Stimulated activated CD4-positive, alpha-beta T cell treated with anti-CD3 and anti-CD28 coated beads, Interleukin-15, amount 100 ng/mL, for 24 hours (primary cell): ENCODE results near the gene THUMPD3.

Source experiments
- DNase-seq: peaks from one replicate; pipeline ENCODE4 v3.0.0-alpha.2; 2020

The THUMPD3 gene

DNA sequence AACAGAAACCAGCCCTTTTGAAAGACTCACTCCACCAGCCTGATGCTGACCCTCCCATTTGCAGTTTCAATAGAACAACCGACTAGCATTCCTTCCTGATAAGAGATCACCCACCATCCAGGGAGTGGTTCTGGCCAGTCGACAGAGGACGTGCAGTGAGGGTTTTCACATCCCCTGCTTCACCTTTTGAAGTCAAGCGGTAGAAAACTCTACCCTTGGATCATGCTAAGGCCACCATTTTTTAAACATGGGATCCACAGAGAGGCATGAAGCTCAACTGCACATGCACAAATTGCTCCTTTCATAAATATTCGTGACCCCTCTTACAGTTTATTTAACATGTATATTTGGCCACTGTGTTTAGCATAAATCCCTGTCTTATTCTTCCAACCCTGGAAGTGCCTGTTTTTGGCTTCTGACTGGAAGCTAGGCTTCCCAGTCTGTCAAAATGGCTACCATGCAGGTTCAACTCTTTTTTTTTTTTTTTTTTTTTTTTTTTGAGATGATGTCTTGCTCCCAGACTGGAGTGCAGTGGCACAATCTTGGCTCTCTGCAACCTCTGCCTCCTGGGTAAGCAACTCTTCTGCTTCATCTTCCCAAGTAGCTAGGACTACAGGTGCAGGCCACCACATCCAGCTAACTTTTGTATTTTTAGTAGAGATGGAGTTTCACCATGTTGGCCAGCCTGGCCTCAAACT, 1.0 kb upstream of the THUMPD3 start:
- no peak for DNase-seq

DNA sequence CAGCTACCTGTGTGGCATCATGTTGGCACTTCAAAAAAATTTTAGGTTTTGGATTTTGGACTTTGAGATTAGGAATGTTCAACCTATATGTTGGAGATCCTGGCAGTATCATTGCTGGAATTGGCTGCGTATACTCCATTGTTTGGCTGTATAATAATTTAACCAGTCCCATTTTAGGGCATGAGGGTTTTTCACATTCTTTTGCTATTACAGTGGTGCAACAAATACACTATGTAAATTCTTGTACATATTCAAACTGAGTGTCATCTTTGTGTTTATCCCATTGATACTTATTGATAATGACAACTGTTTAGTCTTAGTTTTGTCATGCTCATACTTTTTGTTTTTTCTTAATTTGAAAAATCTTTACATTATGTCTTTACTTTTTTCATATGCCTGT, 6.7 kb downstream of the THUMPD3 start:
- DNase-seq = no peak

DNA sequence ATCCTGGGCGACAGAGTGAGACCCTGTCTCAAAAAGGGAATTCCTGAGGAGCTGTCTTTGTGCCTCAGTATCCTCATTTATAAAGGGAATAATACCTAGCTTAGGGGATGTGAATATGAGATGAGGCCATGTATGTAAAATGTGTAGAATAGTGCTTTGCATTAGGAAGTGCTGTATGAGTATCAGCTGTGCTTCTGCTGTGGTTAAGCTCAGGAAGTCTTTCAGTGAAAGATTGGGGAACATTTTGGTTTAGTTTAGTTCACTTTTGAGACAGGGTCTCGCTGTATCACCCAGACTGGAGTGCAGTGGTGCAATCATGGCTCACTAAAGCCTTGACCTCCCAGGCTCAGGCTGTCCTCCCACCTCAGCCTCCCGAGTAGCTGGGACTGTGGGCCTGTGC, 10.6 kb downstream of the THUMPD3 start:
- no peak for DNase-seq

DNA sequence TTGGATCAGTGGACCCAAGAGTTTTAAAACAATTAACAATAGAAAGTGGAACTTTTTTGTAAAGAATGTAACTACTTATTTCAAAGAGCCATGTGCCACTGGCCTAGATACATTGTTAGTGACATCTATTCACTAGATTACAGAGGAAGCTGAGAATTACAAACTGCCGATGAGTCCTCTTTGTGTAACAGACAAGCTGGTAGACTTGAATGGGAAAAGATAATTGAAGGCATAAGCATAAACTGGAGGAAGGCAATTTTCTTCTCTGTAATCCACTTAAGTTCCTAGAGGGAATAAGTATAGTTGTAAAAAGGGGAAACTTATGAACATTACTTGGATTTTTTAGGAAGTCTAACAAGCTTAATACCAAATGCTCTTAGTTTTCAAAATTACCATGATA, 15.1 kb downstream of the THUMPD3 start:
- DNase-seq = no peak

DNA sequence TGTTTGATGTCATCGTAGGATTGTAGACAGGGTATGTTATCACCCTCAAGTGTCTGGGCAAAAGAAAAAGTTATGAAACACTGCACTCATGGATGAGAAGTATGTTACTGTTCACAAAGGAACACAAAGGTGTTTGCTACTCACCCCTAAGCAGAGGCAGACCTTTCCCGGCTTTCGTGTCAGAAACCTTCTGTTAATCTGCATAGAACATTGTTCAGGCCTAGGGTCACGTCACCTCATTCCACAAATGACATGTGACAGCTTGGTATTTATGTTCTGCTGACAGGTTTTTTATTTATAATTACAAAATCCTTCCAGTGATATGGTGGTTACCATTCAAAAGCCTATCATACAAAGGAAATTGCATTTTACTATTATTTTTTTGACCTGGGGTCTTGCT, 16.5 kb downstream of the THUMPD3 start:
- no peak for DNase-seq

DNA sequence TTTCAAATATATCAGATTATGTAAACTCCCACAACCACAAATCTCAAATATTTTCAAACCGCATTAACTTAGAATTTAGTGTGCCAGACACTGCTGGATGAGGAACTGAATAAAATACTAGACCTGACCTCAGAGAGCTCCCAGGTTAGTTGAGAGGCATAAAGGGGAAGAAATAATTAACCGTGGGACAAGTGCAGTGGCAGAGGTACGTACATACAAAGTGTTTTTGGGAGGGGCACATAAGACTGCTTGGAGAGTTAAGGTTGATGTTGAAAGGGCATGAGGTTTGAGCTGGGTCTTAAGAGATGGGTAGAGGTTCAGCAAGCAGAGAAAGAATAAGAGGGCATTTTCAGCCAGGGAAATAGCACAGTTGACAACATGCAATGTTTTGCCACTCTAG, 17.2 kb downstream of the THUMPD3 start:
- no peak for DNase-seq

DNA sequence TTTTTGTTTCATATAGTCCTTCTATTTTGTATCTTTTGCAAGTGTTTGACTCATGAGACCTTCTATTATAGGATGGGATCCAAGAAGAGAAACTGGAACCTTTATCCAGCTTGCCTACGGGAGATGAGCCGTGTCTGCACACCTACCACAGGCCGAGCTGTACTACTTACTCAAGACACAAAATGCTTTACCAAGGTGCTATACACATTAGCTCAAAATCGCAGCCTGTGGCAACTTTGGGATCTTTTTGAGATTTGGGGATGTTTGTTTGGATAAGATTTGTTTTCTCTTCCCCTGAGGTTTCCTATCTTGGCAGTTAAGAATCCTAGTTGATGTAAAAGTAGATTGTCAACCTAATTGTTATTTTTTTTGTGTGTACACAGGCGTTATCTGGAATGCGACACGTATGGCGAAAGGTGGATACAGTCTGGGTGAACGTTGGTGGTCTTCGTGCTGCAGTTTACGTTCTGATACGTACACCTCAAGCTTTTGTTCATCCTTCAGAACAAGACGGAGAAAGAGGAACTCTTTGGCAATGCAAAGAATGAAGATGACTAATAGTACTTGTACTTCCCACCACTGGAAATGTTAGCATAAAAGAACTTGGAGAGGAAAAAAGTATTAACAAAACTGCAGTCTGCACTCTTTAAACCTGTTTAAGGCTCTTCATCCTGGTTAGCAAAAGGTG, 21.4 kb downstream of the THUMPD3 start:
- no peak for DNase-seq

DNA sequence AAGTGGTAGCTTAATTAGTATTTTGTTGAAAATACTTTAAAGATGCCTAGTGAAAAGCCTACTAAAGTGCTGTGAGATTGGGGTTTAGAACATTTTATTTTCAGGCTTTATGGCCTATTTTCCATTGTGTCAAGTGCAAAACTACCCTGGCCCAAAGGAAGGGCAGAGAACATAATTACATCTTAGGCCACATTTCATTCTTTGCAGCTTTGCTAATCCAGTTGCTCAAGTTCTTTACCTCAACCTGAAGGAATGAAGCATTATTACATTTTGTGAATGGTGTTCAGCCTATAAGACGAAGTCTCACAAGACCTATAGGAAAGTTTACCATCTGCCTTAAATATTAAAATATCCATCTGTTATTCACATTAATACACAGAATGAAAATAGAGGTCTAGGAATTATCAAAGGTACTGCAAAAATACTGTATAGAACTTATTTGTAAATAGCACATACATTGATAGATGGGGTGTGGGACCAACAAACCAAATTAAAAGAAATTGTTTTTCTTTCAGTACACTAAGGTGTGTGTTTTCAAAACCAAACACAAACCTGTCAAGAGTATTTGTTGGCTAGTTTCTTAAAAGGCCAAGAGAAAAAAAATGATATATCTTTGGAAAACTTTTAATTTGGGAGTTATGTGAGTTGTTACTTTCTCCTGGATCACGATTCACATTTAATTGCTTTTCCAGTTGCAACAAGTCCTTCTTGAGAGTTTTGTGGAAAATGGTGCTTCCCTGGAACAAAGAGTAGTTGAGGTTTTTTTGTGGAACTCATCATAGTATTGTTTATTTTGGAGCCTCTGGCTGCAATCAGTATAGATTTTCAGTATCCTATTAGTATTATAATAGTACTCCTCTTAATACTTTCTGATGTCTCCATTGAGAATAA, 22.6 kb downstream of the THUMPD3 start:
- no peak for DNase-seq

DNA sequence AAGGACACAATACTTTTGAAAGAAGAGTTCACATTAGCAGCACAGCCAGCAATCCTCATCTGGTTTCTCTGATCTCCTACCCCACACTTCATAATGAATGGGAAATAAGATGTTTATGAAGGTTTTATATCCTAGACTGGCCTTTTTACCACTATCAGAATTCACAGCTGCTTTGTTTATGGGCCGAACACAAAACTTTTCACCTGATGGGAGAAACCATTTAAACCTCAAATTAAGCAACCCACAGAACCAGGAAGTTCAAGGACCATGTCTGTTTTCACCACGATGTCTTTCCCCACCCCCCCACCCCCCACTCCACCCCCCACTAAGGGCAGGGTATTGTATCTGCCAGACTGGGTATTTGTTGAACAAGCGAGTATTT, 23.2 kb downstream of the THUMPD3 start:
- no peak for DNase-seq

DNA sequence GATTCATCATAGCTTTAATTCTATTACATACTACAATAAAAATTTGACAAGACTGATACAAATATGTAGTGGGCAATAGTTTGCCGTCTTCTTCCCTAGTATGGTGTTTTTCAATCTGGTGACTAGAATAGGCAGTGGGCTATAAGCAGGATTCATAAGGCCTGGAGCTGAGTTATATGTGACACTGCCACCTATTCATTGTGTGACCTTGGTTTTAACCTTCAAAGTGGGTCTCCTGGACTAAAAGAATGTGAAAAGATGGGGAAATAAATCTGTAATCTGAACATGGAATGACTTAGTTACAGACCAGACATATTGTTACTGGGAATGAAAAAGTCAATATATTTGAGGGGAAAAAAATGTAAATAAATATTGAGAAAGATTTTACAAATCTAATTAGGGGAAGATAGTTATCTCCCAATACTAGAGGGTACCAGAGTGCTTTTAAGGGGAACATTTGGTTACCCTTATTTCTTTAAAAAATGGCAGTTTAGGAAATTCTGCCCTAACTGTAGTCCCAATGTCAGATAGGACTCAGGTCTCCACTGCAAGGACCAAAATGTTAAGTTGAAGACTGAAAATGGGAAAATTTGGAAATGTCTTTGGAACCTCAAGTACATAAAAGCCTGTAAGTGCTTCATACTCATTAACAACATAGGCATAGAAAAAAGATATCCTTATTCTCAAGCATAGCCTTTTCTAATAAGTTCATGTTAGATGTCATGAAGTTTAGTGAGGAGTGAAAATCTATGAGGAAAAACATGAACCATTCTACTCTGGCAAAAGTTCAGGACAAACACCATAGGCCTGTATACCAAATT, 23.9 kb downstream of the THUMPD3 start:
- no peak for DNase-seq

DNA sequence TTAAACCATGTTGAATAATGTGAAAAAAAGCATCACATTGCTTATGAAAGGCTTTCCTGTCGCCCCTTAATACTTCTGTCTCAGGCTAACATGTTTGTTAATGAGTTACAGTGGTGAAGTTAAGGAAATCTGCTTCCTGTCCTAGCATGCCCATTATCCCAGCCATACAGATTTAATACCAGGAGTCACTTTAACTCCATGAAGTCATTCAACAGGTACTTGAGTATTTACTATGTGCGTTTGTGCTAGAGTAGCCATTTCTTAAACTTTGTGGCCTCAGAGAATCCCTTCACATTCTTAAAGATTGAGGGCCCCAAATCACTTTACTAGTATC, 24.4 kb downstream of the THUMPD3 start:
- no peak for DNase-seq

DNA sequence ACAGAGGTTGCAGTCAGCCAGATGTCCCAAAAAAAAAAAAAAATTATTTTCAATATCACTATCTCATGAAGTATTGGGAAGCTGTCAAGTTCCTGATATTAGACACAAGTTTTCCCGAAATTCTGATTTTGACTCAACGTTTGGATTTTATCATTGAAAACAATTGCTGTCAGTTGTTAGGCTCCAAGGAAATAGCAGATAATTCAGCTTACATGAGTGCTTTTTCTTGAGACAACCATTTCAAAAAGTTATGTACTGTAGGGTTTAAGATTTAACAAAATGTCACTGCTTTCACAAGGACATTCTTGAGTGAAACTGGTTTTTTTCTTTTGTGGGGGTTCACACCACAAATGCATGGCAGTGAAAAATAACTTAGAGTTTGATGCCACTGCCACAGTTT, 25.3 kb downstream of the THUMPD3 start:
- no peak for DNase-seq

DNA sequence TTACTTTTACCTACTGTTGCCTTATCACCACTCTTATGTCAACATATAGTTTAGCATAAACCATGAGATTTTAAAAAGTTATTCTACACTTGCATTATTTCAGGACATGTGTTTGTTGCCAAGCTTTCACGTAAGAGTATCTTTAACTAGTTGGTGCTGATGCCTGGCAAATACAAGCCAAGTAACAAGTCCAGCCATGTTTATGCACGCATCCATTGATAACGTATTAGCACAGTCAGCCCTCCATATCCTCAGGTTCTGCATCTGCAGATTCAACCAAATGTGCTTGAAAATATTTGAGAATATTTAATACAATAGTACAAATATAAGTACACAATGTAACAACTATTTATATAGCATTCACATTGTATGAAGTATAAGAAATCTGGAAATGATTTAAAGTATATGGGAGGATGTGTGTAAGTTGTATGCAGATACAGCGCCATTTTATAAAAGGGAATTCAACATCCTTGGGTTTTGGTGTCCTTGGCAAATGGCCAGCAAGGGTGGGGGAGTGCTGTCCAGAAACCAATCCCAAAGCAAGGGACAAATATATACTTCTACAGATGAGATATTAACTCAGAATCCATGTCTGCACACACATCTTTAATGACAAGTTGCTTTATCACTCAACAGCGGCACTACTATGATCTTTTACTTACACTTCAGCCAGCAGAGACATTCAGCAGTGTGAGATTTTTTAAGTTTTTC, 25.9 kb downstream of the THUMPD3 start:
- DNase-seq = no peak

DNA sequence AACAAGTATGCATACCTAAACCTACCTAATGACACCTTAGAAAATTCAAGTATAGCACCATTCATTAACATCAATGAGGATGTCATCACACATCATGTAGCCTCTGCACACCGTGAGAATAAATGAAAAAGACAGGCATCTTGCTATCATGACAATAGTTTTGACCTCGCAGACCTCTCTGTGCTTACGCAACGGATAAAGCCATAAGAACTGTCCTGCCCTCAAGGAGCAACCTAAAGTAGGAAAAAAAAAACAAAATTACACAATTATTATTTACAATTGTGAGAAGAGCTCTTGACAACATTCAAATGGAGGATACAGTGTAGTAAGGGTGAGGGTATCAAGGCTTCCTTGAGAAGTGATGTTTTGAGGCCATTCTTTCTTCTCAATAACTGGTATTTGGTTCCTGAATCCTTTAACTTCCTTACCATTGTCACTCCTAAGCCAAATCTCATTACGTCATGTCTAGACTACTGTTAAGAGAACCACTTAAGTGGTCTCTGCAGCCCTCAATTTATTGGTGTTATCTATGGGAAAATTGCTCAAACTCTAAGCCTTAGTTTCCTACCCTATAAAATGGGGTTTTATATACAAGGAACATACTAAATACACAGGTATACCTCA, 27.5 kb downstream of the THUMPD3 start:
- no peak for DNase-seq

DNA sequence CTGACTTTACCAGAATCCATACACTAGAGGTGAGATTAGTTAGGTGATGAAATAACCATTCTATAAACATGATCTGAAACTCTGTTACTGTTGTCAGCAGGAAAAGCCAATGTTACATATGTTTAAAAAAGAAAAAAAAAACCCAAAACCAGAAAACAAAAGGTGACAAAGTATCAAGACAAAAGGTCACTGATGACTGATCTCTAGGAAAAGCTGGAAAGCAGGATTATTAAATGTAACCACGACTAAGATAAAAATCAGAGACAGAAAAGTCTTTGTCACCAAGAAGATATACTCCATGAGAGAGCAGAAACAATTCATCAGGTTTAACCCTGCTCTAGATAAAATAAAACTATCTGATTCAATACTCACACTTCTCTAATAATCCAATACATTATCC, 29.2 kb downstream of the THUMPD3 start:
- no peak for DNase-seq

DNA sequence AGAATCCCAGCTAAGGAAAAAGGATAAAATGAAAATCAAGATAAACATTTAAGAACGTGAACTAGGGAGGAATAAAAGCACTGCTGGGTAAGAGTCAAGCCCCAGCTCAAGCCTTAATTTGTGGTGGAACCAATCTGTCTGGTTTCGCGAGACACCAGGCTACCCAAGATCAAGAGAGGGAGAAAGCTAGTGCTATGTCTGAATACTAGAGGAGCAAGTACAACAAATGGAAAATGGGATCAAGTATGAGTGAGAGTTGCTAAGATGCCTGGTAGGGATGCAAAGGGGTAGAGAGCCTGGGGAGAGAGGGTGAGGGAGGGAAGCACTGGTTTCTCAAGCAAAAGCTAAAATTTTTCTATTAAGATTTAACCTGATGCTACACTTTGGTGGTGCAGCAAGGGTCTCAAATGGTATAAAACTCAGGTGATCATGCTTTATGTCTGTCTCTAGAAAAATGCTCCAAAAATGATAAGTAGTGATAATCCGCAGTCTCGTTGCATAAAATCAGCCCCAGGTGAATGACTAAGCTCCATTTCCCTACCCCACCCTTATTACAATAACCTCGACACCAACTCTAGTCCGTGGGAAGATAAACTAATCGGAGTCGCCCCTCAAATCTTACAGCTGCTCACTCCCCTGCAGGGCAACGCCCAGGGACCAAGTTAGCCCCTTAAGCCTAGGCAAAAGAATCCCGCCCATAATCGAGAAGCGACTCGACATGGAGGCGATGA, 32.9 kb downstream of the THUMPD3 start:
- no peak for DNase-seq

DNA sequence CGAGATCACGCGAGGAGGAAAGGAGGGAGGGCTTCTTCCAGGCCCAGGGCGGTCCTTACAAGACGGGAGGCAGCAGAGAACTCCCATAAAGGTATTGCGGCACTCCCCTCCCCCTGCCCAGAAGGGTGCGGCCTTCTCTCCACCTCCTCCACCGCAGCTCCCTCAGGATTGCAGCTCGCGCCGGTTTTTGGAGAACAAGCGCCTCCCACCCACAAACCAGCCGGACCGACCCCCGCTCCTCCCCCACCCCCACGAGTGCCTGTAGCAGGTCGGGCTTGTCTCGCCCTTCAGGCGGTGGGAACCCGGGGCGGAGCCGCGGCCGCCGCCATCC, 33.4 kb downstream of the THUMPD3 start:
- peak; percentile 89 for DNase-seq

DNA sequence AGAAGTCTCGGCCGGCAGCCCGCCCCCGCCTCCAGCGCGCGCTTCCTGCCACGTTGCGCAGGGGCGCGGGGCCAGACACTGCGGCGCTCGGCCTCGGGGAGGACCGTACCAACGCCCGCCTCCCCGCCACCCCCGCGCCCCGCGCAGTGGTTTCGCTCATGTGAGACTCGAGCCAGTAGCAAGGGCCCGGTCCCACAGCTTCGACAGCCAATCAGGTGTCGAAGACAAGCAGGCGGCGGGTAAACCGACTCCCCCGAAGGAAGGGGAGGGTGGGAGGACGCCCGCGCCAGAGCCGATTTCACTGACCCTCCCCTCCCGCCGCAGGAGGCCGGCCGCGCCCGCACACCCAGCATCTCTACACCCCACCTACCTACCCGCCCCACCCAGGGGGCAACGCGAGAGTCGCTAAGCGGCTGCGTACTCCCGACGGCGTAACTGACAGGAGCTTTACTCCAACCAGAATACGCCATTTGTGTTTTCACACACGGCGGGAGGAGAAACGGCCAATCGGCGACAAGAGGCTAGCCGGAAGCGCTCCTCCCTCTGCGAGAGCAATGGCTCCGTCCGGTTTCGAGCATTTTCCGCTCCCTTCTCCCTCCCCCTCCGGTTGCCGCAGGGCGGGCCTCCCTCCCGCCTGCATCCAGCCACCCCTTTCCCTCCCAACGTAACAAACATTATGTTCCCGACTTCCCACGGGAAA, 33.9 kb downstream of the THUMPD3 start:
- DNase-seq = peak; percentile 97

DNA sequence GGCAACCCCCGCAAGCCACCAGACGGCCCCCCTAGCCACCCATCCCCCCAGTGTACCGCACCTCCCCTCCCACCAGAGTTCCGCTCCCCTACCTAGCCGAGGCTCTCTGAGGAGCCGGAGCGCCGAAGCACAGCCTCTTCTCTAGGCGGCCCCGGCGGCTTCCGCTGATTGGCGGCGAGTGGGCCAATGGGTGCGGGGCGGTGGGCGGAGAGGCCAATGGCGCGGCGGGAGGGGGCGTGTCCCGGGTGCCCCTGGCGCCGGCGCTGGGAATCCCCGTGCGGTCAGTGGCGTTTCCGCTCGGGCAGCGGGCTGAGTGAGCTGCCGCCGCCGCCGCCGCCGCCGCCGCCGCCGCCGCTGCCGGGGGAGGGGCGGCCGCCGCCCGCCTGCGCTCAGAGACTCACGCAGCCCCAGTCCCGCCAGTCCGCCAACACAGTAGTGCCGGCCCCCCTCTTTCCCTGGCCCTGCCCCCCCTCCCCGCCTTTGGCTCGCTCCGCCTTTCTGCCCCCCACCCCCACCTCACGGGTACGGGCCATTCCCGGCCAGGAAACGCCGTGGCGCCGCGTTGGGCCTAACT, 34.6 kb downstream of the THUMPD3 start, which contains the start of gene SETD5:
SETD5 (plus strand) TSS at position 284 of the 574 bp plus-strand sequence. CDS start 31,324 bp downstream, outside the sequence.
- peak; percentile 99 for DNase-seq
